B cell (primary cell): Measurements from ENCODE around the gene PRKN.

Experiments used
- EZH2 ChIP-seq: IDR thresholded peaks from 2 replicates; pipeline ENCODE4 v1.6.1; 2012; ENCODE audit warnings: borderline replicate concordance, low read depth, mild to moderate bottlenecking, moderate library complexity, low read length; ENCODE audit not compliant: insufficient read depth, poor library complexity, severe bottlenecking
- TF ChIP-seq, protein P1 (sequence below): fragments of 200-600 bp; IDR thresholded peaks from one replicate; pipeline ENCODE4 v1.8.0; 2022; ENCODE audit warnings: antibody characterized with exemption, mild to moderate bottlenecking

DNA sequence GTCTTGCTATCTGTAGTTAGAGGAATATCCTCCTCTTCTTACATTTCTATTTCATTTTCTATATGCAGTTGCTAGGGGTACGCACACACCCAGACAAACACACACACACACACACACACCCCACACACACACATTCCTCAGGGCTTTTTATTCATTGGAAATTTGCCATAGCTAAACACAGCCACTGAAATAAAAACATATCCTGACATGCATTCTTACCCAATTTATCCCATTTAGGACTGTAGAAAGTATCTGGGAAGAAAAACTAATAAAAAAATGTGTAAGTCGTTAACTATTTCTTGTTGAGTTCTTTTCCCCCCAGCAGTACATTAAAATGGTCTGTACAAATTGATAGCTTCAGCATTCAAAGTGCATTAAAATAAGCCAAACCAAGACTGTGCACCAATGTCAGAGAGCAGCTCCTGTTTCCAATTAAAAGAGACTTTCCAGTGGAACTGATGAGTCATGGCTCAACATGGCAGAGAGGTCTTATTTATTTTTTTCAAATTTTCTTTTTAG lies 1095.8 kb downstream of the PRKN start:
- TF ChIP-seq, protein P1, sequence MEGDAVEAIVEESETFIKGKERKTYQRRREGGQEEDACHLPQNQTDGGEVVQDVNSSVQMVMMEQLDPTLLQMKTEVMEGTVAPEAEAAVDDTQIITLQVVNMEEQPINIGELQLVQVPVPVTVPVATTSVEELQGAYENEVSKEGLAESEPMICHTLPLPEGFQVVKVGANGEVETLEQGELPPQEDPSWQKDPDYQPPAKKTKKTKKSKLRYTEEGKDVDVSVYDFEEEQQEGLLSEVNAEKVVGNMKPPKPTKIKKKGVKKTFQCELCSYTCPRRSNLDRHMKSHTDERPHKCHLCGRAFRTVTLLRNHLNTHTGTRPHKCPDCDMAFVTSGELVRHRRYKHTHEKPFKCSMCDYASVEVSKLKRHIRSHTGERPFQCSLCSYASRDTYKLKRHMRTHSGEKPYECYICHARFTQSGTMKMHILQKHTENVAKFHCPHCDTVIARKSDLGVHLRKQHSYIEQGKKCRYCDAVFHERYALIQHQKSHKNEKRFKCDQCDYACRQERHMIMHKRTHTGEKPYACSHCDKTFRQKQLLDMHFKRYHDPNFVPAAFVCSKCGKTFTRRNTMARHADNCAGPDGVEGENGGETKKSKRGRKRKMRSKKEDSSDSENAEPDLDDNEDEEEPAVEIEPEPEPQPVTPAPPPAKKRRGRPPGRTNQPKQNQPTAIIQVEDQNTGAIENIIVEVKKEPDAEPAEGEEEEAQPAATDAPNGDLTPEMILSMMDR = no peak
- no peak for TF ChIP-seq EZH2
